Activated CD4-positive, alpha-beta T cell treated with anti-CD3 and anti-CD28 coated beads for 24 hours (primary cell): ENCODE data around the gene GAREM1.

Experiments
- DNase-seq, 2 donors: peaks; one replicate each; pipeline ENCODE4 v3.0.0-alpha.2; 2020; ENCODE audit warnings: low read depth in 2 of 2

GAREM1 gene

DNA sequence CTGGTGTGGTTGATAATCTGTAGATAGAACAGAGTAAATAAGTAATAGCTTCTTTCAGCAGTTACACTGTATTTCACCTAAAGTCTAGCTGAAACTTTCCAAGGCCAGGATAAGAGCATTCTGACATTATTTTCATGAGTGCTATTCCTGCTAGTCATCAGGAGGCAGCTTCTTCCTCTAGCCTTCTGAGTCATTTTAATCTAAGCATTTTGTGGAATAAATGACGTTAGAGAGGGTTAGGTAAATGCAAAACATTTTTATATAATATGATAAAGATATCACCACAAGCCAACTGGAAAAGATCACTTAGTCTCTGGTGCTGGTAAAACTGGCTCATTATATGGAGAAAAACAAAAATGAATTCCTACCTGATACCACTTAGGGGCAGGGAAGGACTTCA lies 142.3 kb downstream of the GAREM1 start:
- no peak for DNase-seq

DNA sequence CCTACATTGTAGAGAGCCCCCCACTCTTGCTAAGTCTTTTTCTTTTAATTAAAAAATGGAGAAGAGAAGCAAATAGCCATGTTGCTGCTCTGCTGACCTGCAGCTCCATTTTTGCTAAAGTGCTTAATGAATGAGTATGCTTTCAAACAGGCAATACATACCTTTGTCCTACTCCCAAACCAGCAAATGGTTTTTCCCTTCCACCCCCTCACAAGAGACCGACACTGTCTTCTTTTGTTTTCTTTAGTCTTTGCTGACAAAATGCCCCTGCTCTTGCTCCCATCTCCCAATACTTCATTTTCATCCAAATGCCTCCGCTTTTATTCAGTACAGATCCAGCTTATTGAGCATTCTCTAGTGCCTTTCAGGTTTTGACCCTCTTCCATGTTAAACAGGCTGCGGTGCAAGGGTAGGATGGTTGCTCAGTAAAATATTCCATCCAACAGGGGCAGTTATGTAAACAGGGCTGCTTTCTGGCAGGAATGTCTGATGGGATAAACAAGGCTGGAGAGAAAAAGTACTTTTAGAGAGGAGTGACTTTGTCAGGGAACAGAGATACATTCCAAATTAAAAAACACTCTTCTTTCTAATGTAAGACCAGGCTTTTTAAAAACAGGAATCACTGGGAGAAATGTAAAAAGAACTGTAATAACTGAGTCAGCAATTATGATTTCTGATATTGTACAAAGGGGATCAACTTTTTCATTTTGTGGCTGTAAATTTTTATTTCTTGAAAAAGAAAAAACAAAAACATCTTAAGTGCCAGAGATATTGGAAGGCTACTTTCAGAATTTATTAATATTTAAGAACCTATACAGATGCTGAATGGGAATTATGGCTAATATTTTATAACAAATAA lies 144.0 kb downstream of the GAREM1 start:
- no peak for DNase-seq

DNA sequence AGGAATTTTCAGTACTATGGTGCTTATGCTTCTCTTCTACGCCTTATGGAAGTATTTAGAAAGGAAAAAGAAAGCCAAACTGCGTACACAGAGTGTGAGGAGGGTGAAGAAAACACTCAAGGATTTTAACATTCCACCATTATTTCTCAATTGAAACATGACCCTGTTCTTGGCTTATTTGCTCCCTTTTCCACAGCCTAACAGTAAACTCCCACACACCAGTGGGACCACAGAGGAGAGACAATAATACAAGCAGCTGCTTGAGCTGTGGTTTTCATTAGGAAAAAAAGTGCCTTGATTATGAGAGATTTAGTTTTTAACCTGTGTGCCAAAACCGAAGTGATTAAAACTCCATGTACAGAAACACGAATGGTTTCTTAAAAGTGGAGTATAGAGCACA lies 146.5 kb downstream of the GAREM1 start:
- DNase-seq: no peak

DNA sequence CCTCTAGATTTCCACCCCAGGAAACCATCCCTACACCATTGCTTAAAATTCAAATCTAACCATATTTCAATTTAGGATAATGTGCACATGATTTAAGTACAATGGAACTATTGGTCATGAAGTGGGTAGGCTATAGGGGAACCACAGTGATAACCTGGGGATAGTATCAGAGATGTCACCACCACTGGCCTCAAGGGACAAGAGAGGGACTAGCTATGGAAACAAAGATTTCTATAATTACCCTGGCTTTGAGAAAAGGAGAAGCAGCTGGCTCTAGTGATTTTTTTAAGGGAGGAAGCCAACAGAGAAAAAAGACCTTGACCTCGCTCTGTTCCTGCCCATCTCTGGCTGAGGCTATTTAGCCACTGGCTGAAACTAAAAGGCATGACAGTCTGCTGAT lies 148.9 kb downstream of the GAREM1 start:
- DNase-seq: no peak

DNA sequence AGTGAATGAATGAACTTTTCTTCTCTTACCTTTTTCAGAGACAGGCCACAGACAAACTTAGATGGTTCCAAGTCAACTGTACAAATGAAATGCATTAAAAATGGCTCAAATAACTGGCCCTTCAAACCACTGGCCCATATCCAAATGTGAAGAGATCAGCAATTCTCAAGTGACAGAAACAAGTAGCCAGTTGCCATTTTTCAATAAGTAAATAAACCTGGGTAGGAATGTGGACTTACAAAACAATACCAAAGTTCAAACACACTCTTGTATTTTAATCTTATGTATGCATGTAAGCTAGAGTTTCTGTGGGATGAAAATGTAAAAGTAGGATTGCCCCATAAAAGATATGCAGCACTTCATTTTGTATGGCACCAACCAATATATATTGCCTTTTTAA lies 151.6 kb downstream of the GAREM1 start:
- no peak for DNase-seq

DNA sequence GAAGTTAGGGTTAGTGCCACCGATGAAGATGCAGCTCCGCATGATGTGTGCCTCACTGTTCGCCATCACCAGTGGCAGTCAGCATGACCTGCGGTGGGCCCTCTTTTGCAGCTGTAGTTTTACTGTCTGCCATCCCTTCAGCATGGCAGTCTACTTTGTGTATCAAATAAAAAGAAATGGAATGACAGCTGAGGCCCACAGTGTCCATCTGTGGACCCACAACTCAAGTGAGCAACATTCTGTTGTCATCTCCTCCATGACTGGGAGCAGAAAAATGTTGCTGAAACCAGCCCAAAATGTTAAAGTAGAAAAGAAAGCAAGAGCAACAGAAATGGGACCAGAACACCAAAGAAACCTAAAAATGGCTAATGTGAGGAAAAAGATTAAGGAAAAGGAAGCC lies 152.1 kb downstream of the GAREM1 start:
- no peak for DNase-seq

DNA sequence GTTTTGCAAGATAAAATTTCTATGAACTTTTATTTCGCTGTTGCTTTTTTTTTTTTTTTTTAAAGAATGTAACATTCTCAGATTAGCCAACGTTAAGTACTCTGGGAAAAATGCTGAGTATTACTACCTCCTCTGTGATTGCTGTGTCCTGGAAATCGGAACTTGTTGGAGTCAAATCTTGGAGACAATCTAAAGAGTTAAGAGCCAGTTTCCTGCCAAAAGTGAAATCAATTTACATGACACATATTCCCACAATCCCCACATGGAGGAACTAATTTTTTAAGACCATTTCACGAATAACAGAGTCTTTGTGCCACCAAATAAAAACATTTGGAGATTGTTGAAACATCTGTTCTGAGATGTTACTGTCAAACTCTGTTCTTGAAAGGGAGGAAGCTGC lies 153.0 kb downstream of the GAREM1 start:
- no peak for DNase-seq

DNA sequence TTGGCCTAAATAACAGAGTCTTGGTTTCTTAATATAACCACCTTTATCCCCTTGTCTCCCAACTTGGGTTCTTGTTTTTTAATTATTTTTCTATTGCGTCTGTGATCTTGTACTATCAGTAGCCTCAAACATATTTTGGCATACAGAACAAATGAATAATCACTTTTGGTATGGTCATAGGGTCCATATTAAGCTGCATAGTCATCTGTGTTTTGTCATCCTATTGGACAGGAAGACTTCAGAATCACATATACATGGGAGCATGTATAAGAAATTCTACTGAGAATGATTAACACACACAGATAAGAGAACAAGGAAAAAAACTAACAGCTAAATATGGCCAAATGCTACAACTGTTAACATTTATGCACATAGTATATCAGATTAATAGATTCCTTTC lies 154.8 kb downstream of the GAREM1 start:
- no peak for DNase-seq

DNA sequence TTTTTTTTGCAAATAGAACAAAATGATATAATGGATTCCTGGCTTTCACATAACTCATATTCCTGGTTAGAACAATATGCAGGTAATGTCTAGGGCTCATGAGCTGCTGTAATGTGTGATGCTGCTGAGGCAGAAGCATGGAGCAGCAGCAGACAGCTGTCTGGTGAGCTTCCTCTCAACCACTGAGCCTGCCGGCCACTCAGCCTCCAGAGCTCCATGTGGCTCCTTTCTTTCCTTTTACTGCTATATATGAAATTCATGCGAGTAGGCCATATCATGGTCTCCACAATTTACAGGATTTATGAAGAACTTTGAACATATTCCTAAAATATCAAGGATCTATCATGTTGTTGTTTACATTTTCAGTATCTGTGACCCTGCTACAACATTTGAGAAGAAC lies 159.9 kb downstream of the GAREM1 start:
- DNase-seq: no peak

DNA sequence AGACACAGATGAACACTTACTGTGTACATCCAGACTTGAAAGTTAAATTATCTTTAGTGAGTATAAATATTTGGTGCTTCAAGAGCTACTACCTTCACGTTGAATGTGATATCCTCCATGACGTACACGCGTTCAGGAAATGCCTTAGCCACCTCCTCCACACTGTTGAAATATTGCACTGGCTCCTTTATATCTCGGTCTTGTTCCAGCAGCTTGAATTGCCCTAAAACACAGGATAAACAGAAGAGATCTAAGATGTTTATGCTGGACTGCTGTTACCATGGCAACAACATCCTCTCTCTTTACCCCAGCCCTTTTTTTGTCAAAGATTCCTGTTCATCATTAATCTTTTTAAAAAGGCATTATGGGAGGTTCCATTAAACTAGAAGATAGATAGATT lies 160.6 kb downstream of the GAREM1 start:
- no peak for DNase-seq

DNA sequence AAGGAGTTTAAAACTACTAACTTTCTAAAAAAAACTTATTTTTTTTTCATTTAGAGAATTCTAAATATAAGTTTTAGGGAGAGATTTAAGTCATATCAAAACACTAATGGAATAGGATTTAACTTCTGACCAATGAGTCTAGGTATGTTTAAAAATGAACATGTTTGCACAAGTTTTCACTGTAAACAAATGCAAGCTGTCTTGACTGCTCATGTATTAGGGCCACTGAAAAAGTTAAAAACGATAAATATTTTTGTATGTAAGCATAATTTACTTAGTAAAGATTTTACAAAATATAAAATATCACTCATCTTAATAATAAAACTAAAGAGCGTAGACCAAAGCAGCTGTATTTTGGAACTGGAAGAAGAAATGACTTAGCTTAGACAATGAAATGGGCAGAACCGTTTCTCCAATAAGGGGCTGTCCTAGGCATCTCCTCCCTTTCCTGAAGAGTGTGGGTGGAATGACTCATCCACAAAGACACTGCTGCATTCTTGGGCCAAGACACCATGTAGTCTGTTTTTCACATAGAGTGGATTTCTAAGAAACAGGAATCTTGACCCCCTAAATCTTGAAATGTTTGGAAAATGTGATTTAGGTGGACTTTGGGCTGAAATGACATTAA lies 162.1 kb downstream of the GAREM1 start:
- DNase-seq: no peak

DNA sequence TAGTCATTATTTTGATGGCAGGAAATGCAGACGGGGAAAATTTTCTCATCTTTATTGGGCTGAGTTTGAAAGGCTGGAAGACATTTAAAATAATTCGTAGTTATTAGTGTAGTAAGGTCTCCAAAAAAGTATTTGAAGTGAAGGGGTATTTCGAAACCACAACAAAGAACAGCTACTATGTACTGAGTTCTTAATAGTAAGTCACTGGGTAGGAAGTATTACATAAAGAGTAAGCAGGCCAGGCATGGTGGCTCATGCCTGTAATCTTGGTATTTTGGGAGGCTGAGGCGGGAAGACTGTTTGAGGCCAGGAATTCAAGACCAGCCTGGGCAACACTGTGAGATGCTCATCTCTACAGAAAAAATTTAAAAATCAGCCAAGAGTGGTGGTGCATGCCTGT lies 167.3 kb downstream of the GAREM1 start:
- no peak for DNase-seq

DNA sequence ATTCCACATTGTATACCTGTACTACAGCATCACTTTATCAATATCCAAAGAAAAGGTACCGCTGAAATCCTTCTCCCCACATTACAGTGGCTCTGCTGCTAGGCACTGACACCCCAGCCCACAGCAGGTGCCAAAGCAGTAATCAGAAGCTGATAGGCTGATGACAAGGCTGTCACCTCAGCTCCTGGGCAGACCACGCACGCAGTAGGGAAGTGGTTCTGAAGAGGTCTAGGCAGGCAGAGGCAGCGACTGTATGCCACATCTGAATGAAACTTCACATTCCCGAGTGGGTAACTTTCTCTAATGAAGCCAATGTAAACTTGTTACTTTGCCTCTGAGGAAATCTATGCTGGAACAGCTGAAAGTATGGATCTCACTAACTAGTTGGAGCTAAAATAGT lies 167.9 kb downstream of the GAREM1 start:
- DNase-seq: no peak

DNA sequence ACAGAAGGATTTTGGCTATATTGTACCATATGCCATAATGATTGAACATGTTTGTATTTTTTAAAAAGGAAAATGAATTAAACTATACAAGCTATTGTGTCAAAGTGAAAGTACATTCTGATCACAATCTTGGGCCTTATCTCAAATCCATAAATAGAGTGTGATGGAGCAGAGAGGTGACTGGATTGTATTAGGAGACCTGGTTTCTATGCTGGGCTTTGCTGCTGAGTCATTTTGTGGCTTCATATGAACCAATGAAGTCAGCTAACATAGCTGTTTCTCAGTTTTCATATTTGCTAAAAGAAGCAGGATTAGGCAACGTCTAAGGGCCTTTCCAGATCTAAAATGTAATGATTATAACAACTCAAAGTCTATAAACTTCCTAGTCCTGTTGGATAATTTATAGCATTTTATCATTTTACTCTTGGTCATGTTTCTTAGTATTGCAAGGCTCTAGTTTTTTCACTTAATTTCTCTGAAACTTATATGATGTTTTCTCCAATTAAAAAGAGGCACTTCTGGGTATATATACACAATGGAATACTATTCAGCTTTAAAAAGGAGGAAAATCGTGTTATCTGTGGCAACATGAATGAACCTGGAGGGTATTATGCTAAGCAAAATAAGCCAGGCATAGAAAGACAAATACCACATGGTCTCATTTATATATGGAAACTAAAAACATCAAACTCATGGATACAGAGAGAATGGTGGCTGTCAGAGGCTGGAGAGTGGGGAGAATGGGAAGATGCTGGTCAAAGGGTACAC lies 168.5 kb downstream of the GAREM1 start:
- no peak for DNase-seq

DNA sequence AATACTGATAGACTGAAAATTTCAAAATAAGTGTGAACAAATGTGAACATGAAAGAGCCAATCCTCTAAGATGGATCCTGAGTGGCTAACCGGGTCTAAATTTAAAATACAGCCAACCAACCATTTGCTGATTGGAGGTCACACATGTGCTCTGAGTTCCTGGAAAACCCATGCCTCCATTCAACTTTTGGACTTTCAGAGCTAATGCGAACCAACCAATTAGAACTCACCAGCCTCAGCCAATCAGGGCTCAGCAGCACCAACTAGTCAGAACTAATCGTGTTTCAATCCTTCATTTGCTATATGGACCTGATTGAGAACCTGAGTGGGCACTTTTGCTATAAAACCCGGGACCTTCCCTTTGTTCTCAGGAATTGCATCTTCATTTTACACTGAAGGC lies 169.3 kb downstream of the GAREM1 start:
- DNase-seq: no peak

DNA sequence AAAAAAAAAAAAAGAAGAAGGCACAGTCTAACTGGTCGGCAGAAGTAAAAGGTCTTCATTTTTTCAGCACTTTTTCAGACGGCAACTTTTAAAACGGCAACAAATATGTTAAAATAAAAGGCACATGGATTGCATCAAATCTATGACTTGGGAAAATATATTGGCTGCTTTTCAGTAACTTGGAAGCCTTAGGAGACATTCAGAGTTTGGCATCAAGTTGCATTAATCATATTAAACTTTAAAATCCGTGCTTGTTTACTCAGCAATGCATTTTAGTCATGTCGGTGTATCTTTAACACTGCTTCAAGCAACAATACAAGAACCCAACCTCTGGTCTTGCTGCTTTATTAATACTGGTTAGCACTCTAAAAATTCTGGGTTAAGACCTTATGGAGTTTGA lies 169.8 kb downstream of the GAREM1 start:
- no peak for DNase-seq

DNA sequence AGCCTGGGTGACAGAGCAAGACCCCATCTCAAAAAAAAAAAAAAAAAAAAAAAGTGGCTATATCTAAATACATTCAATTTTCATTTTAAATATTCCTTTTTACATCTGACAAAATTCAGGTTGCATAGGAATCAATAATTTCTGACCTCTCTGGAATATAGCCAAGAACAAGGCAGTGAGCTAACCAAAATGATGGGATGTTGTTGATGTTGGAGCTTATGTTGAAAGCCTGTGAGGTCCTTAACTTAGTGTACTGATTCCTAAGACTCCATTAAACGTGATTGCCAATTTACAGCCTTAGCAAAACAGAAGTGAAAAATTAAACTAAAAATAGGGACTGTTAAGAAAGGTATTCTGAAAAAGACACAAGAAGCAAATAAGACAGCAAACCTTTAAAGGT lies 171.2 kb downstream of the GAREM1 start:
- DNase-seq: no peak

DNA sequence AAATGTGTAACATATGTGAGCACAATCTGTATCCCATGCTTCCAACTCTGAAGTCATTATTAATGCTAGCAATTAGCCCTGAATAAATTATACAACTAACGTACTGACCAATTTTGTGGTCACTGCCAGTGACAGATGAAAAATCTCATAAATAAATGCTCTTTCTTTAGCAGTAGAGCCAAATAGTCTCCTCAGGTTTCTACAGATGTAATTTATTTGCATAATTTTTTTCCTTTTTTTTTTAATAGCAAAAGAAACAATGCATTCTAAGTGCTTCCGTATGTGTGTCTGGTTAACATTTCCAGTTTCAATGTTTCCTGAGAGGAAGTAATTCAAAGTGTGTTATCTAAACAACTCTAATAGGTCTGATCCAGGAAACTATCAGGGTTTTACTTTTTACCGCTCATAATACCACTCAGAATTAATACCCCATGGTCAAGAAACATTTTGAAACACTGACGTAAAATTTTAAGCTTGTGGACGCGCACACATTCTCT lies 172.5 kb downstream of the GAREM1 start:
- DNase-seq: no peak

DNA sequence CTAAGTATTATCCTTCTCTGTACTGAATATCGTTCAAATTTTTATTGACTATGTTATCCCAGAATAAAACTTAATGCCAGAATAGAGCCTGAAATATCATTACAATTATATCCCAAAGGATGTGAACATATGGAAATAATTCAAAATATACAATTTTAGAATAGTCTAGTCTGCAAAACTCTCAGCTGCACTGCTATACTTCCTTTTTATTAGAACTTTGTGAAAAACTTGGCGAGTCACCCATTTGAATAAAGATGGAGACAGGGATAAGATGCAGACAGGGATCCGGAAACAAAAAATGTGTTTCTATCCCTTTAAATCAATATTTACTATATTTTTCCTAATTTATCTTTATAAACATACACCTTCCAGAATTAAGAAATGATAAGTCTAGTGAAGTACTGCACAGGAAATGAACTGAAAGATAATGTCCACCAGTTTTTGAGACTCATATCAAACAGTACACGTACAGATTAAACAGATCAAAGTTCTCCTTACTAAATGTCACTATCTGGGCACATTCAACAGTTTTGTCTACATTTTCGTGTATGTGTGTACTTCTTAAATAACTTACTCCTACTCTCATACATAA lies 173.0 kb downstream of the GAREM1 start:
- DNase-seq: no peak

DNA sequence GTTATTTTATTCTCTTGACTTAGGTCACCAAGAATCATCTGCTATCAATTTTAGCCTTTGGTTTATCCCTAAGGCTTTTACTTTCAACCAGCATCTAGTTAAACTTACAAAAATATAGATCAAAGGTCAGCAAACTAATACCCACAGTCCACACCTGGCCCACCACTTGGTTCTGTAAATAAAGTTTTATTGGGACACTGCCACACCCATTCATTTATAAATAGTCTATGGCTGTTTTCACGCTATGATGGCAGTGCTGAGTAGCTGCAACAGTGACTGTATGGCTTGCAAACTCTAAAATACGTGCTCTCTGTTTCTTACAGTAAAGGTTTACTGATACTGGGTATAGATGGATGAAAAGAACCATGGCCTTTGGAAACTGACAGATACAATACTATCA lies 173.8 kb downstream of the GAREM1 start:
- no peak for DNase-seq

DNA sequence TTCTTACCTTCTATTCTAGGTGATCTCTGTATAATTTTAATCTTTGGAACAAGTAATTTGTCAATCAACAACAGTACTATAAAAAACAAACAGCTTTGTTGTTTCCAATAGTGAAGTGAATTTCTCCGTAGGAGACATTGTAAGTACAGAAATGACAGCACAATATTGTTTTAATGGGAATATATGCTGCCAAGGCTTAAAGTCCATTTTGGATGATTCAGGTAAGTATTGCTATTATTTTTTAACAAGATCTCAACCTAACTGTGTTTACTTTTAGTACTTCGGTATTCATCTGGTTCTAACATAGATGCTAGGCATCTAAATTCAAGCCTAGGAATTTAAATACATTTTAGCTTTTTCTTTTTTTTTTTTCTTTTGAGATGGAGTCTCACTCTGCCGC lies 175.1 kb downstream of the GAREM1 start:
- DNase-seq: no peak

DNA sequence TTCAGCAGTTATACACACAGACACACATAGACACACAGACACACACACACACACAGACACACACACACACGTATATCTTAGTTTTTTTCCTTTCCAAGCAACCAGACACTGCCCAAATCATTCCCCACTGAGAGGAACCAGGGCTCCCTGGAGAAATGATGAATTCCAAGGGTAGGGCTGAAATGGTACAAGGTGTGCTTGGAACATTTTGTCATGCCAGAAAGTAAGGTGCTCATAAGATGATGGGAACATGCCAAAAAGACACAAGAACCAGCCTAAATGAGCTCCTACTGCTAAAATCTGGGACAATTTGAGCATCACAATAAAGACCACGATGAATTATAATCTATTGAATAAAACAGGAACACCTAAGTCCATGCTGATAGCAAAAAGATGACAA lies 177.6 kb downstream of the GAREM1 start:
- DNase-seq: no peak
